Retinal pigment epithelial cell (primary cell): ENCODE measurements around the gene ZNF48.

Source experiments
- DNase-seq: peaks from one replicate; pipeline ENCODE4 v3.0.0-alpha.2; 2010; ENCODE audit warnings: low read depth
- H3K4me3 ChIP-seq: 2 replicates; pipeline ENCODE4 v1.5.1; 2011; ENCODE audit warnings: mild to moderate bottlenecking, low read length, control low read depth, moderate library complexity
- CTCF ChIP-seq: conservative IDR thresholded peaks from 2 replicates; pipeline ENCODE4 v1.5.1; 2011; ENCODE audit warnings: low read depth, low read length, control low read depth, inconsistent platforms

ZNF48 gene

GRCh38 chr16:30438835-30439234, 43.6 kb downstream of the ZNF48 start:
- no peak for DNase-seq
- no peak for TF ChIP-seq CTCF
- H3K4me3 ChIP-seq = no peak overlapping the region

GRCh38 chr16:30439720-30440348, 44.6 kb downstream of the ZNF48 start:
- H3K4me3 ChIP-seq = no peak overlapping the region
- no peak for DNase-seq
- no peak for TF ChIP-seq CTCF

- no peak overlapping the region for H3K4me3 ChIP-seq
- no peak for DNase-seq
- no peak for TF ChIP-seq CTCF
These were observed 48.4 kb downstream of the ZNF48 start for GRCh38 chr16:30443631-30444030.

- DNase-seq = no peak
- no peak for TF ChIP-seq CTCF
- H3K4me3 ChIP-seq = peak overlapping the region; percentile 67
These were observed 49.3 kb downstream of the ZNF48 start for GRCh38 chr16:30444231-30445148.

- no peak for DNase-seq
- no peak for TF ChIP-seq CTCF
- peak overlapping the region; percentile 67 for H3K4me3 ChIP-seq
These were observed 49.9 kb downstream of the ZNF48 start for GRCh38 chr16:30445149-30445407.

- DNase-seq = peak; percentile 92
- peak within 1 kb of the TSS; percentile 67 for H3K4me3 ChIP-seq
- peak; percentile 49 for TF ChIP-seq CTCF
These were observed 50.4 kb downstream of the ZNF48 start, which contains the start of gene SEPHS2 for GRCh38 chr16:30445408-30446202. Gene SEPHS2 (minus strand): TSS chr16:30445874. CDS start chr16:30445727, 147 bp downstream.
